ENCODE results near the gene MYO7B. TPM values are rescaled to one million over a fixed set of nuclear protein-coding genes. Genes with fewer than 3 reads are reported as not detected.
"Not testable (repeated sequence)": the region's sequence is repeated elsewhere in the genome, so short reads cannot be mapped to it uniquely, and the experiment has no call there.

MYO7B gene
- total and polyA plus RNA-seq, 2 donors (not counting 1 experiment from before 2014, with no cell fraction given): 5.0 to 68.2 TPM

DNA sequence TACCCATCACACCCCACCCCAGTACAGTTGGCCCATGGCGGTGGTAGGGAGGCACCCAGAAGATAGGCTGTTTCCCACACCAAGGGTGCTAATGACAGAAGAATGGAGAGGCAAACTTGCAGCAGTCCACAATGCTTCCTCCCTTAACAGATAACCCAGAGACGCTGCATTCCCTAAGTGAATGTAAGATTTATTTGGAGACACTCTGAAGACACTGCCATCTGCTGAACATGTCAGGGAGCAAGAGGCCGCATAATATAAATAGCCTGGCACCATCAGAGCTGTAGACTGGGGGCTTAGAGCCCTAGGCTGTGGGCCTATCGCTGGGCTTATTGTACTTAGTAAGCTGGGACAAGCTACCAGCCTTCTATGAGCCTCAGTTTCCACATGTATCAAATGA is 7.0 kb upstream of the MYO7B start:
- Histone ChIP-seq H3K27ac (ENCODE audit: low read length in 2 of 2) (no peak overlapping the region), H3K4me1 (ENCODE audit: control insufficient read depth in 2 of 2, insufficient read depth in 2 of 2, low read length in 2 of 2) (peaks cover 17 to 21% of the 10 kb centered on the region in 2 donors), H3K9me3 (ENCODE audit: control extremely low read depth in 1 of 3, control insufficient read depth in 2 of 3, insufficient read depth in 1 of 3, low read length in 2 of 3) (peaks cover 0 to 5% (median 0%) of the 10 kb centered on the region in 3 donors), H3K79me2 (ENCODE audit: control insufficient read depth, insufficient read depth, low read length) (peaks cover 29% of the 10 kb centered on the region), H2AFZ (ENCODE audit: insufficient read depth, low read depth, low read length, poor library complexity, severe bottlenecking) (no peak overlapping the region), H3K36me3 (replicated peaks in 1 of 2; ENCODE audit: control extremely low read depth in 1 of 2, control insufficient read depth in 1 of 2, extremely low read depth in 1 of 2, insufficient read depth in 2 of 2, low read length in 1 of 2) (peaks cover 1 to 3% of the 10 kb centered on the region in 2 experiments), H3K27me3 (replicated peaks in 1 of 4; ENCODE audit: control extremely low read depth in 1 of 4, control insufficient read depth in 3 of 4, insufficient read depth in 4 of 4, low read length in 3 of 4) (no peaks in the 10 kb centered on the region), H3K9ac (ENCODE audit: low read length) (no peak overlapping the region), H3K4me3 (ENCODE audit: control extremely low read depth in 1 of 5, extremely low read depth in 1 of 5, insufficient read depth in 1 of 5, low read depth in 2 of 5, low read length in 4 of 5) (no peak overlapping the region), H3K4me2 (replicated peaks; ENCODE audit: low read depth, low read length, poor library complexity, severe bottlenecking) (no peak overlapping the region), H4K20me1 (ENCODE audit: control insufficient read depth, insufficient read depth, low read length, poor library complexity, severe bottlenecking) (no peaks in the 10 kb centered on the region)
- Mint-ChIP-seq H3K4me1 (peaks cover 27% of the 10 kb centered on the region), H3K27ac (peak overlapping the region; percentile 3), H3K27me3 (peaks cover 5% of the 10 kb centered on the region), H3K9me3 (ENCODE audit: insufficient read depth) (peaks cover 3% of the 10 kb centered on the region), H3K4me3 (no peak overlapping the region)
- DNase-seq: no peak
- no peak for TF ChIP-seq EZH2 (IDR thresholded peaks at IDR 0.05; ENCODE audit: borderline replicate concordance, insufficient read depth, low read depth, low read length, poor library complexity, severe bottlenecking)
- TF ChIP-seq, protein P1, sequence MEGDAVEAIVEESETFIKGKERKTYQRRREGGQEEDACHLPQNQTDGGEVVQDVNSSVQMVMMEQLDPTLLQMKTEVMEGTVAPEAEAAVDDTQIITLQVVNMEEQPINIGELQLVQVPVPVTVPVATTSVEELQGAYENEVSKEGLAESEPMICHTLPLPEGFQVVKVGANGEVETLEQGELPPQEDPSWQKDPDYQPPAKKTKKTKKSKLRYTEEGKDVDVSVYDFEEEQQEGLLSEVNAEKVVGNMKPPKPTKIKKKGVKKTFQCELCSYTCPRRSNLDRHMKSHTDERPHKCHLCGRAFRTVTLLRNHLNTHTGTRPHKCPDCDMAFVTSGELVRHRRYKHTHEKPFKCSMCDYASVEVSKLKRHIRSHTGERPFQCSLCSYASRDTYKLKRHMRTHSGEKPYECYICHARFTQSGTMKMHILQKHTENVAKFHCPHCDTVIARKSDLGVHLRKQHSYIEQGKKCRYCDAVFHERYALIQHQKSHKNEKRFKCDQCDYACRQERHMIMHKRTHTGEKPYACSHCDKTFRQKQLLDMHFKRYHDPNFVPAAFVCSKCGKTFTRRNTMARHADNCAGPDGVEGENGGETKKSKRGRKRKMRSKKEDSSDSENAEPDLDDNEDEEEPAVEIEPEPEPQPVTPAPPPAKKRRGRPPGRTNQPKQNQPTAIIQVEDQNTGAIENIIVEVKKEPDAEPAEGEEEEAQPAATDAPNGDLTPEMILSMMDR (IDR thresholded peaks at IDR 0.05): no peak
- ChIA-PET POLR2A (no interaction called here), CTCF (interaction anchor here (1.0 to 1.9 kb wide), 2 partner anchors 62 to 167 kb away, joined by 3 to 4 read pairs; no protein-coding TSS in a partner anchor)
- no peak for ATAC-seq (ENCODE audit: low read depth)
- 100% methylated on average over 2 of the region's 4 CpGs for WGBS (ENCODE audit: insufficient coverage)
- intact Hi-C loops (cut with micrococcal nuclease): loop anchor here (5.0 kb wide), 2 partner anchors 111 to 119 kb away; partner anchors contain the start of genes GPR17 and PROC

DNA sequence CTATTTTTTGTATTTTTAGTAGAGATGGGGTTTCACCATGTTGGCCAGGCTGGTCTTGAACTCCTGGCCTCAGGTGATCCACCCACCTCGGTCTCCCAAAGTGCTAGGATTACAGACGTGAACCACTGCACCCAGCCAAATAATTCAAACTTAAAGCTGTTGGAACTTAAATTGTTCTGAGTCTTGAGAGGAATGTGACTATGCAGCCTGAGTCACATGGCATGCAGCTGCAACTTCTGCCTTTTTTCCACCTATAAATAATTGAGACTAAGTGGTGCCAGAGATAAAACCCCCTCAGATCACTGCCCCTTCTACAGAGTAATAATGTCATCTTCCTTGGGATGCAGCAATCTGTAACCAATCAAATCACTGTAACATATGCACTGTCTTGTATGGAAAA is 6.1 kb upstream of the MYO7B start:
- ATAC-seq (ENCODE audit: low read depth); H3K4me3 ChIP-seq (ENCODE audit: control extremely low read depth in 1 of 5, extremely low read depth in 1 of 5, insufficient read depth in 1 of 5, low read depth in 2 of 5, low read length in 4 of 5); H3K4me3 Mint-ChIP-seq; H3K36me3 ChIP-seq (replicated peaks in 1 of 2; ENCODE audit: control extremely low read depth in 1 of 2, control insufficient read depth in 1 of 2, extremely low read depth in 1 of 2, insufficient read depth in 2 of 2, low read length in 1 of 2); POLR2A ChIA-PET; H3K9me3 ChIP-seq (ENCODE audit: control extremely low read depth in 1 of 3, control insufficient read depth in 2 of 3, insufficient read depth in 1 of 3, low read length in 2 of 3); H3K4me2 ChIP-seq (replicated peaks; ENCODE audit: low read depth, low read length, poor library complexity, severe bottlenecking); H3K9ac ChIP-seq (ENCODE audit: low read length); DNase-seq; H4K20me1 ChIP-seq (ENCODE audit: control insufficient read depth, insufficient read depth, low read length, poor library complexity, severe bottlenecking); H3K9me3 Mint-ChIP-seq (ENCODE audit: insufficient read depth); H3K27ac ChIP-seq (ENCODE audit: low read length in 2 of 2); H3K27me3 ChIP-seq (replicated peaks in 1 of 4; ENCODE audit: control extremely low read depth in 1 of 4, control insufficient read depth in 3 of 4, insufficient read depth in 4 of 4, low read length in 3 of 4); H3K27me3 Mint-ChIP-seq; H2AFZ ChIP-seq (ENCODE audit: insufficient read depth, low read depth, low read length, poor library complexity, severe bottlenecking); H3K27ac Mint-ChIP-seq: not testable (repeated sequence)
- intact Hi-C loops (cut with micrococcal nuclease): loop anchor here (5.0 kb wide), 2 partner anchors 112 to 118 kb away; partner anchors contain the start of genes GPR17 and PROC
- Histone ChIP-seq H3K79me2 (ENCODE audit: control insufficient read depth, insufficient read depth, low read length) (peaks cover 20% of the 10 kb centered on the region), H3K4me1 (ENCODE audit: control insufficient read depth in 2 of 2, insufficient read depth in 2 of 2, low read length in 2 of 2) (peaks cover 11 to 21% of the 10 kb centered on the region in 2 donors)
- WGBS (ENCODE audit: insufficient coverage): no CpG with 5 or more reads among the region's 2 CpGs
- H3K4me1 Mint-ChIP-seq: peaks cover 21% of the 10 kb centered on the region
- CTCF ChIA-PET: interaction anchor here (1.9 kb wide), 1 partner anchor 166 kb away, joined by 4 read pairs; no protein-coding TSS in a partner anchor

All from B cell (primary cell).